HG02970 (cell line): ENCODE results near the gene SCGN.
"Not testable (repeated sequence)": the region's sequence is repeated elsewhere in the genome, so short reads cannot be mapped to it uniquely, and the experiment has no call there.

Experiments used
- ATAC-seq: cut with Tn5 transposase; IDR thresholded peaks from one replicate; pipeline ENCODE4 v1.9.1; 2021; ENCODE audit warnings: mild to moderate bottlenecking, moderate library complexity, moderate number of reproducible peaks; ENCODE audit not compliant: unreplicated experiment, low FRiP score

SCGN gene

GRCh38 chr6:25717866-25718740 lies 66.1 kb downstream of the SCGN start:
- ATAC-seq: no peak

DNA sequence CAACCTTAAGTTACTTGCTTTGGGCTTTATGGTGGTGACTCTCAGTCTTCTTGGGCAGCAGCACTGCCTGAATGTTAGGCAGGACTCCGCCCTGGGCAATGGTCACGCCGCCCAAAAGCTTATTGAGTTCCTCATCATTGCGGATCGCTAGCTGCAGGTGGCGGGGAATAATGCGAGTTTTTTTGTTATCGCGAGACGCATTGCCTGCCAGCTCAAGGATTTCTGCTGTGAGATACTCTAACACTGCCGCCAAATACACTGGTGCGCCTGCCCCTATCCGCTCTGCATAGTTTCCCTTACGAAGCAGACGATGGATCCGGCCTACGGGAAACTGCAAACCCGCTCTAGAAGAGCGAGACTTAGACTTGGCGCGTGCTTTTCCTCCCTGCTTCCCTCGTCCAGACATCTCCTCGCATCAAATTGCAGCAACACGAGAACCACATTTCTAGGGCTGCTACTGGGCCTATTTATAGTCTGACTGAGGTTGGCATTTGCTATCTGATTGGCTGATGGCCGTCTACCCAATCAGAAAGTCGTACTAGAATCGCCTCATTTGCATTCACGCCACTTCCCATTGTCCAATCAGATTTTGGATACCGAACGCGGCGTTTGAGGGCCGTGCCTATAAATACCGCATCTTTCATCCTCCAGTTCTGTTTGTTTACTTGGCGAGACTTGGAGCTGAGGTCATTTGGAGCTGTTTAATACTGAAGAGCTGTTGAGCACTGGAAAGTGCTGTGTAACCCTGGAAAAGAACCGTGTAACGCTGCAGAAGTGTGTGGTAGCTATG lies 74.3 kb downstream of the SCGN start:
- no peak for ATAC-seq

- no peak for ATAC-seq
Observed at GRCh38 chr6:25727028-25727427, 75.0 kb downstream of the SCGN start.

DNA sequence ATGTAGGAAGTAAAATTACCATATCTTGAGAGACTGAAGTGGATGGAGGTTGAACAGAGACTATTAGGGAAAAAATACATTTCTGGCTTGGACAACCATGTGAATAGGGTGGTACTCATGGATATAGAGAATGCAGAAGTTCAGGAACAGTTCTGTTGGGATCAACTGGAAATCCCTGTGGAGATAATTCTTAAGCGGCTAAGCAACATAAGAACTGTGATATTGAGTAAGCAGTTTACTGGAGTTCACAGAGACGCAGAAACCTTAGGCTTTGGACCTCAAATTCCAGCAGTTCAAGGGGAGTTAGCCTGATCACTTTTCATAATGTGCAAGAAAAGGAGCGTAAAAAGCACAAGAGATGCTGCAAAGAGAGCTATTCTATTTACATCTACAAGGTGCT lies 78.9 kb downstream of the SCGN start:
- ATAC-seq: no peak

DNA sequence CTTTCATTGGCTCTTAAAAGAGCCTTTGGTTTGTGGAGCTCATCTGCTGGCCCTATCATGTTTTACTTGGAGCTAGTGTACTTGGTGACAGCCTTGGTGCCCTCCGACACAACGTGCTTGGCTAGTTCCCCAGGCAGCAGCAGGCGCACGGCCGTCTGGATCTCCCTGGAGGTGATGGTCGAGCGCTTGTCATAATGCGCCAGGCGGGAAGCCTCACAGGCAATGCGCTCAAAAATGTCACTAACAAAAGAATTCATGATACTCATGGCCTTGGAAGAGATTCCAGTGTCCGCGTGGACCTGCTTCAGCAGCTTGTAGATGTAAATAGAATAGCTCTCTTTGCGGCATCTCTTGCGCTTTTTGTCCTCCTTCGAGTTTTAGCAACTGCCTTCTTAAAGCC lies 79.7 kb downstream of the SCGN start:
- ATAC-seq: no peak

DNA sequence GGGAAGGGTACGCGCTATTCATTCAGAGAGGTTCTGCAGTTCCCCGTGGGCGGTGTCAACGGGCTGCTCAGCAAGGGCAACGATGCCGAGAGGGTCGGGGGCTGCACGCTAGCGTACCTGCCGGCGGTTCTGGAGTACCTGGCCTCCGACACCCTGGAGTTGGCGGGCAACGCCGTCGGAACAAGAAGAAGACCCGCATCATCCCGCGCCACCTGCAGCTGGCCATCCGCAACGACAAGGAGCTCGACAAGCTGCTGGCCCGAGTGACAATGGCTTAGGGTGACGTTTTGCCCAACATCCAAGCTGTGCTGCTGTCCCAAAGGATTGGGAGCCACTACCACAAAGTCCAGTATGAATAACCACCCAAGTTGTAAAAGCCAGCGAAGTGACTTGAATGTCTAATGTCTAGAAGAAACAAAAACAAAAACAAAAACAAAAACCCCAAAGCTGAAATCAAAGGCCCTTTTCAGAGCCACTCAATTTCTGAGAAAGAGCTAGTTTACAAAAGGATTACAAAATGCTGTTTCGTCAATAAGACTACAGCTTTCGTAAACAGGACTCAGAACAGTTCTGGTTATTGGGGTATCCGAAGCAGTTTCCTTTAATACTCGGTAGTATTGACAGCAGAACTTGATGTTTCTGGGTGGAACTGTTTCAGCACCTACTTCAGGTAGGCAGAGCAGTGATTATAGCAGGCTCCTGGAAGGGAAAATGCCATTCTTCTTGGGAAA lies 80.6 kb downstream of the SCGN start:
- ATAC-seq: no peak

GRCh38 chr6:25735261-25735660 lies 83.2 kb downstream of the SCGN start:
- ATAC-seq: no peak

GRCh38 chr6:25743868-25744267 lies 91.9 kb downstream of the SCGN start:
- no peak for ATAC-seq

GRCh38 chr6:25745836-25746235 lies 93.8 kb downstream of the SCGN start:
- ATAC-seq: no peak

- ATAC-seq: no peak
Observed at GRCh38 chr6:25746968-25747367, 95.0 kb downstream of the SCGN start.

DNA sequence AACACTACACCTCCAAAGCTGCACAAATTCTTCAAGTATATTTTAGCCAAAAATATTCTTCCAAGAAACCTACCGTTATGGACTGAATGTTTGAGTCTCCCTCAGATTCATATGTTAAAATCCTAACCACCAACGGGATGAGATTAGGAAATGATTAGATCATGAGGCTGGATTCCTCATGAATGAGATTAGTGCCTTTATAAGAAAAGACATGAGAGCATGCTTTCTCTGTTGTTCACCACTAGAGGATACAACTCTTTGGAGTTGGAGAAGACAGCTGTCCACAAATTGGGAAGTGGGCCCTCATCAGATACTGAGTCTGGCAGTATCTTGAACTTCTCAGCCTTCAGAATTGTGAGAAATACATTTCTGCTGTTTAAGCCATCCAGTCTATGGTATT lies 95.5 kb downstream of the SCGN start:
- ATAC-seq: no peak

GRCh38 chr6:25748049-25748448 lies 96.0 kb downstream of the SCGN start:
- no peak for ATAC-seq

DNA sequence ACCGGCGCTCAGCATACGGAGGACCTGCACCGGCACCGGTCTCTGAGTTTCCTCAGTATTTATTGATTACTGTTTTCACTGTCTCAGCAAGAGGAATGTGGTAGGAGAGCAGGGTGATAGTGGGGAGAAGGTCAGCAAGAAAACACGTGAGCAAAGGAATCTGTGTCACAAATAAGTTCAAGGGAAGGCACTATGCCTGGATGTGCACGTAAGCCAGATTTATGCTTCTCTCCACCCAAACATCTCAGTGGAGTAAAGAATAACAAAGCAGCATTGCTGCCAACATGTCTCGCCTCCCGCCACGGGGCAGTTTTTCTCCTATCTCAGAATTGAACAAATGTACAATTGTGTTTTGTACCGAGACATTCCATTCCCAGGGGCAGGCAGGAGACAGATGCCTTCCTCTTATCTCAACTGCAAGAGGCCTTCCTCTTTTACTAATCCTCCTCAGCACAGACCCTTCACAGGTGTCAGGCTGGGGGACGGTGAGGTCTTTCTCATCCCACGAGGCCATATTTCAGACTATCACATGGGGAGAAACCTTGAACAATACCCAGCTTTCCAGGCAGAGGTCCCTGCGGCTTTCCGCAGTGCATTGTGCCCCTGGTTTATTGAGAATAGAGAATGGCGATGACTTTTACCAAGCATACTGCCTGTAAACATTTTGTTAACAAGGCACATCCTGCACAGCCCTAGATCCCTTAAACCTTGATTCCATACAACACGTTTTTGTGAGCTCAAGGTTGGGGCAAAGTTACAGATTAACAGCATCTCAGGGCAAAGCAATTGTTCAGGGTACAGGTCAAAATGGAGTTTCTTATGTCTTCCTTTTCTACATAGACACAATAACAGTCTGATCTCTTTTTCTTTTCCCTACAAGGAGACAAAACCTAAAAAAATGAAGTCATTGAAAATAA lies 96.8 kb downstream of the SCGN start:
- not testable (repeated sequence) for ATAC-seq

- ATAC-seq: no peak
Observed at GRCh38 chr6:25749837-25750236, 97.8 kb downstream of the SCGN start.

GRCh38 chr6:25750906-25751305 lies 98.9 kb downstream of the SCGN start:
- ATAC-seq: no peak
